HepG2 (cell line): Measurements from ENCODE around the gene ZNF117. TPM values are rescaled to one million over a fixed set of nuclear protein-coding genes. Genes with fewer than 3 reads are reported as not detected.
A peak's percentile ranks its signal among the peaks of the same experiment; 100 is the strongest.

Experiments used
- AKAP8 ChIP-seq: sonication (generic); formaldehyde crosslinking; IDR thresholded peaks from 2 replicates; pipeline ENCODE4 v1.5.1; 2020; ENCODE audit warnings: mild to moderate bottlenecking, missing genetic modification reagents
- ARHGAP35 ChIP-seq: sonication (generic); formaldehyde crosslinking; IDR thresholded peaks from 2 replicates; pipeline ENCODE4 v1.9.0; 2022; ENCODE audit warnings: mild to moderate bottlenecking, inconsistent platforms, moderate library complexity, missing genetic modification reagents, borderline replicate concordance
- GABPB1 ChIP-seq: IDR thresholded peaks from 2 replicates; pipeline ENCODE4 v1.6.1; 2016; ENCODE audit warnings: mild to moderate bottlenecking, missing genetic modification reagents, moderate library complexity, missing compliant biosample characterization
- HNF4G ChIP-seq, 2 experiments: sonication (generic) in 1 of 2; formaldehyde crosslinking in 1 of 2; IDR thresholded peaks; 2 replicates each; pipeline versions ENCODE4 v1.4.0 to v1.6.1; 2011 to 2020; ENCODE audit warnings: borderline replicate concordance in 2 of 2, low read depth in 2 of 2, mild to moderate bottlenecking in 2 of 2, low read length in 1 of 2, missing genetic modification reagents in 1 of 2, moderate library complexity in 1 of 2
- KDM5B ChIP-seq: sonication (generic); formaldehyde crosslinking; IDR thresholded peaks from 2 replicates; pipeline ENCODE4 v1.4.0; 2020; ENCODE audit warnings: missing genetic modification reagents, mild to moderate bottlenecking, borderline replicate concordance
- MAZ ChIP-seq, 2 experiments: sonication (generic) in 1 of 2; formaldehyde crosslinking in 1 of 2; IDR thresholded peaks; 2 replicates each; pipeline versions ENCODE4 v1.5.0 to v1.6.1; 2012 to 2020; ENCODE audit warnings: low read depth in 2 of 2, mild to moderate bottlenecking in 2 of 2, borderline replicate concordance in 1 of 2, improper control_type of control experiment in 1 of 2, low read length in 1 of 2, missing genetic modification reagents in 1 of 2, moderate library complexity in 1 of 2
- PHF20 ChIP-seq: sonication (generic); formaldehyde crosslinking; IDR thresholded peaks from 2 replicates; pipeline ENCODE4 v1.5.0; 2020; ENCODE audit warnings: mild to moderate bottlenecking, missing genetic modification reagents
- POGZ ChIP-seq: sonication (generic); formaldehyde crosslinking; IDR thresholded peaks from 2 replicates; pipeline ENCODE4 v1.4.0; 2020; ENCODE audit warnings: mild to moderate bottlenecking, missing genetic modification reagents
- PREB ChIP-seq: sonication (generic); formaldehyde crosslinking; IDR thresholded peaks from 2 replicates; pipeline ENCODE4 v1.4.0; 2020; ENCODE audit warnings: missing genetic modification reagents
- YY1 ChIP-seq: IDR thresholded peaks from 2 replicates; pipeline ENCODE4 v1.6.1; 2011; ENCODE audit warnings: low read length, low read depth, moderate library complexity, mild to moderate bottlenecking; ENCODE audit not compliant: insufficient read depth, insufficient replicate concordance
- ZBTB39 ChIP-seq: sonication (generic); formaldehyde crosslinking; IDR thresholded peaks from 2 replicates; pipeline ENCODE4 v1.5.0; 2020; ENCODE audit warnings: missing genetic modification reagents
- ZBTB7B ChIP-seq: sonication (generic); formaldehyde crosslinking; IDR thresholded peaks from 2 replicates; pipeline ENCODE4 v1.4.0; 2020; ENCODE audit warnings: missing genetic modification reagents
- ZFP36L1 ChIP-seq: sonication (generic); formaldehyde crosslinking; IDR thresholded peaks from 2 replicates; pipeline ENCODE4 v1.8.0; 2022; ENCODE audit warnings: mild to moderate bottlenecking, missing genetic modification reagents, moderate library complexity
- ZFX ChIP-seq: sonication (generic); formaldehyde crosslinking; IDR thresholded peaks from 2 replicates; pipeline ENCODE4 v1.4.0; 2020; ENCODE audit warnings: mild to moderate bottlenecking, low read depth, missing genetic modification reagents, moderate library complexity
- ZNF235 ChIP-seq: sonication (generic); formaldehyde crosslinking; IDR thresholded peaks from 2 replicates; pipeline ENCODE4 v1.8.1; 2023; ENCODE audit warnings: mild to moderate bottlenecking, missing genetic modification reagents, borderline replicate concordance
- ZNF563 ChIP-seq: sonication (generic); formaldehyde crosslinking; IDR thresholded peaks from 2 replicates; pipeline ENCODE4 v1.8.0; 2022; ENCODE audit warnings: mild to moderate bottlenecking, moderate library complexity, missing genetic modification reagents
- polyA plus RNA-seq, 8 experiments: library from polyadenylated mRNA; depleted of rRNA in 3 of 8; stranded (reverse) in 7 of 8; unstranded in 1 of 8; fragments of >200 nt; fragmentation: Illumina TruSeq in 4 of 8; extraction: Trizol in 4 of 8; gene quantifications; 2 replicates each; pipeline versions ENCODE4 v1.2.1 to v1.2.3, GENCODE V29; 2011 to 2016; ENCODE audit warnings: low read depth in 4 of 8, missing spikeins in 1 of 8, mixed read lengths in 1 of 8; ENCODE audit not compliant: insufficient read depth in 1 of 8
- total RNA-seq, 5 experiments: library from RNA; depleted of rRNA; stranded (reverse); fragments of >200 nt; fragmentation: Illumina TruSeq; extraction: Trizol; gene quantifications; 2 replicates each; pipeline ENCODE4 v1.2.3, GENCODE V29; 2016; ENCODE audit warnings: low read depth in 1 of 5
- TF ChIP-seq, protein P1 (sequence below): sonication (generic); formaldehyde crosslinking; IDR thresholded peaks from 2 replicates; pipeline ENCODE4 v1.9.0; 2021; ENCODE audit warnings: mild to moderate bottlenecking, missing genetic modification reagents

Gene ZNF117
- total and polyA plus RNA-seq, 2 of the 13 experiments (the other 11 are each of a cell fraction or from before 2014, with no cell fraction given): 6.6 to 20.0 TPM

GRCh38 chr7:64947252-64948000, 43.4 kb downstream of the ZNF117 start (continued):
- peak; percentile 38 for TF ChIP-seq ZBTB7B
- 0 out of 2 replicates have a peak, but pooled peaks have one; percentile 68 for TF ChIP-seq ZBTB39 (CRISPR knock-in tag)
- peak; percentile 63 for TF ChIP-seq ZFX (CRISPR knock-in tag)
- no peak for TF ChIP-seq MAZ (IDR thresholded peaks at IDR 0.05; ENCODE audit: borderline replicate concordance, low read depth, low read length)
- TF ChIP-seq MAZ (CRISPR knock-in tag; IDR thresholded peaks at IDR 0.05; ENCODE audit: low read depth): peak; percentile 59; the same call in 1 of the 2 replicates
- TF ChIP-seq ZNF235 (CRISPR knock-in tag): peak; percentile 21; the same call in 1 of the 2 replicates
- TF ChIP-seq KDM5B (CRISPR knock-in tag): peak; percentile 19; the same call in 1 of the 2 replicates
- TF ChIP-seq YY1: no peak
- no peak for TF ChIP-seq ZFP36L1
- TF ChIP-seq ARHGAP35 (CRISPR knock-in tag): 0 out of 2 replicates have a peak, but pooled peaks have one; percentile 68
- peak; percentile 26; the same call in 1 of the 2 replicates for TF ChIP-seq PHF20 (CRISPR knock-in tag)
- no peak for TF ChIP-seq HNF4G (IDR thresholded peaks at IDR 0.05; ENCODE audit: borderline replicate concordance, low read depth, low read length)
- no peak for TF ChIP-seq HNF4G (CRISPR knock-in tag; IDR thresholded peaks at IDR 0.05; ENCODE audit: borderline replicate concordance, low read depth)
- peak; percentile 49; the same call in 1 of the 2 replicates for TF ChIP-seq GABPB1 (CRISPR knock-in tag)
- 0 out of 2 replicates have a peak, but pooled peaks have one; percentile 19 for TF ChIP-seq PREB (CRISPR knock-in tag)
- no peak for TF ChIP-seq AKAP8 (CRISPR knock-in tag)
- TF ChIP-seq POGZ (CRISPR knock-in tag): 0 out of 2 replicates have a peak, but pooled peaks have one; percentile 18
- TF ChIP-seq, protein P1, sequence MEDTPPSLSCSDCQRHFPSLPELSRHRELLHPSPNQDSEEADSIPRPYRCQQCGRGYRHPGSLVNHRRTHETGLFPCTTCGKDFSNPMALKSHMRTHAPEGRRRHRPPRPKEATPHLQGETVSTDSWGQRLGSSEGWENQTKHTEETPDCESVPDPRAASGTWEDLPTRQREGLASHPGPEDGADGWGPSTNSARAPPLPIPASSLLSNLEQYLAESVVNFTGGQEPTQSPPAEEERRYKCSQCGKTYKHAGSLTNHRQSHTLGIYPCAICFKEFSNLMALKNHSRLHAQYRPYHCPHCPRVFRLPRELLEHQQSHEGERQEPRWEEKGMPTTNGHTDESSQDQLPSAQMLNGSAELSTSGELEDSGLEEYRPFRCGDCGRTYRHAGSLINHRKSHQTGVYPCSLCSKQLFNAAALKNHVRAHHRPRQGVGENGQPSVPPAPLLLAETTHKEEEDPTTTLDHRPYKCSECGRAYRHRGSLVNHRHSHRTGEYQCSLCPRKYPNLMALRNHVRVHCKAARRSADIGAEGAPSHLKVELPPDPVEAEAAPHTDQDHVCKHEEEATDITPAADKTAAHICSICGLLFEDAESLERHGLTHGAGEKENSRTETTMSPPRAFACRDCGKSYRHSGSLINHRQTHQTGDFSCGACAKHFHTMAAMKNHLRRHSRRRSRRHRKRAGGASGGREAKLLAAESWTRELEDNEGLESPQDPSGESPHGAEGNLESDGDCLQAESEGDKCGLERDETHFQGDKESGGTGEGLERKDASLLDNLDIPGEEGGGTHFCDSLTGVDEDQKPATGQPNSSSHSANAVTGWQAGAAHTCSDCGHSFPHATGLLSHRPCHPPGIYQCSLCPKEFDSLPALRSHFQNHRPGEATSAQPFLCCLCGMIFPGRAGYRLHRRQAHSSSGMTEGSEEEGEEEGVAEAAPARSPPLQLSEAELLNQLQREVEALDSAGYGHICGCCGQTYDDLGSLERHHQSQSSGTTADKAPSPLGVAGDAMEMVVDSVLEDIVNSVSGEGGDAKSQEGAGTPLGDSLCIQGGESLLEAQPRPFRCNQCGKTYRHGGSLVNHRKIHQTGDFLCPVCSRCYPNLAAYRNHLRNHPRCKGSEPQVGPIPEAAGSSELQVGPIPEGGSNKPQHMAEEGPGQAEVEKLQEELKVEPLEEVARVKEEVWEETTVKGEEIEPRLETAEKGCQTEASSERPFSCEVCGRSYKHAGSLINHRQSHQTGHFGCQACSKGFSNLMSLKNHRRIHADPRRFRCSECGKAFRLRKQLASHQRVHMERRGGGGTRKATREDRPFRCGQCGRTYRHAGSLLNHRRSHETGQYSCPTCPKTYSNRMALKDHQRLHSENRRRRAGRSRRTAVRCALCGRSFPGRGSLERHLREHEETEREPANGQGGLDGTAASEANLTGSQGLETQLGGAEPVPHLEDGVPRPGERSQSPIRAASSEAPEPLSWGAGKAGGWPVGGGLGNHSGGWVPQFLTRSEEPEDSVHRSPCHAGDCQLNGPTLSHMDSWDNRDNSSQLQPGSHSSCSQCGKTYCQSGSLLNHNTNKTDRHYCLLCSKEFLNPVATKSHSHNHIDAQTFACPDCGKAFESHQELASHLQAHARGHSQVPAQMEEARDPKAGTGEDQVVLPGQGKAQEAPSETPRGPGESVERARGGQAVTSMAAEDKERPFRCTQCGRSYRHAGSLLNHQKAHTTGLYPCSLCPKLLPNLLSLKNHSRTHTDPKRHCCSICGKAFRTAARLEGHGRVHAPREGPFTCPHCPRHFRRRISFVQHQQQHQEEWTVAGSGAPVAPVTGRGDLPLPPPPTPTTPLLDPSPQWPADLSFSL (CRISPR knock-in tag): 0 out of 2 replicates have a peak, but pooled peaks have one; percentile 12
- TF ChIP-seq ZNF563 (CRISPR knock-in tag): peak; percentile 65; the same call in 1 of the 2 replicates
